Ovary (tissue), 9 donors: Measurements from ENCODE around the gene CCAR1. TPM values are rescaled to one million over a fixed set of nuclear protein-coding genes. Genes with fewer than 3 reads are reported as not detected.
"Not testable (repeated sequence)": the region's sequence is repeated elsewhere in the genome, so short reads cannot be mapped to it uniquely, and the experiment has no call there.

Experiments used
- DNase-seq, 5 donors: peaks; one replicate each; pipeline ENCODE4 v3.0.0-alpha.2; 2019 to 2020
- H3K27ac ChIP-seq, 2 donors: fragments of 200-600 bp; one replicate each; pipeline versions ENCODE4 v1.5.1 to v1.8.0; 2019 to 2022
- H3K27me3 ChIP-seq: fragments of 200-600 bp; one replicate; pipeline ENCODE4 v1.8.0; 2022
- H3K36me3 ChIP-seq: fragments of 200-600 bp; sonication (generic); one replicate; pipeline ENCODE4 v1.5.1; 2019
- H3K4me1 ChIP-seq: one replicate; pipeline ENCODE4 v1.8.1; 2013; ENCODE audit warnings: mild to moderate bottlenecking, moderate library complexity; ENCODE audit not compliant: insufficient read depth
- H3K4me3 ChIP-seq: fragments of 200-600 bp; sonication (generic); one replicate; pipeline ENCODE4 v1.5.1; 2017
- H3K9me3 ChIP-seq, 2 donors: fragments of 200-600 bp in 1 of 2; sonication (generic) in 1 of 2; one replicate each; pipeline versions ENCODE4 v1.5.1 to v1.8.1; 2013 to 2019; ENCODE audit warnings: mild to moderate bottlenecking in 1 of 2, moderate library complexity in 1 of 2
- CTCF ChIP-seq, 3 donors: fragments of 450-650 bp in 2 of 3; fragments of 200-600 bp in 1 of 3; IDR thresholded peaks; one replicate each; pipeline versions ENCODE4 v1.5.1 to v1.8.0; 2016 to 2022; ENCODE audit warnings: antibody characterized with exemption in 3 of 3, mild to moderate bottlenecking in 1 of 3
- EP300 ChIP-seq: sonication (generic); formaldehyde crosslinking; IDR thresholded peaks from one replicate; pipeline ENCODE4 v1.6.1; 2017; ENCODE audit warnings: antibody characterized with exemption
- POLR2A ChIP-seq: fragments of 450-650 bp; IDR thresholded peaks from one replicate; pipeline ENCODE4 v1.6.1; 2017; ENCODE audit warnings: antibody characterized with exemption, mild to moderate bottlenecking, moderate library complexity
- WGBS, 3 donors: extraction: QIAGEN DNeasy Blood & Tissue Kit in 1 of 3; methylation state at CpG; one replicate each; pipeline versions ENCODE4 v1.1.5 to v1.1.7; 2013 to 2017; 5-methylcytosine and 5-hydroxymethylcytosine counted together
- intact Hi-C, 4 donors: fragments of 100-400 bp; cut with DNase I; formaldehyde crosslinking; loops; one replicate each; pipeline versions ENCODE4 v1.11.0 to v1.15.1; 2022 to 2023
- polyA plus RNA-seq, 2 donors: library from polyadenylated mRNA; stranded (reverse); fragments of 200-250 nt in 1 of 2; fragments of 350-450 nt in 1 of 2; fragmentation: Illumina TruSeq in 1 of 2; extraction: RNeasy Lipid Tissue Mini Kit (QIAGEN cat#74804) in 1 of 2; gene quantifications; one replicate each; pipeline ENCODE4 v1.2.3, GENCODE V29; 2013 to 2014
- total RNA-seq, 7 donors: library from RNA; depleted of rRNA in 2 of 7; stranded (reverse); fragments of >200 nt in 2 of 7; fragmentation: NEBNext Ultra II Directional in 3 of 7; extraction: Animal tissue kit (Norgen Biotek cat#: 25700) in 3 of 7; gene quantifications; one replicate each; pipeline versions ENCODE4 v1.1.0 to v1.2.4, GENCODE V29; 2016 to 2023
- donor health status: DM: no; HTN: no; CAD: no; lungs with moderate emphysema.
- donor health status: DM: no; HTN: no; CAD: no.
- donor health status: Bipolar disorder and iron deficiency.
- donor health status: DM: yes; HTN: yes; CAD: no.
- donor health status: DM: no; HTN: no; CAD: no.
- donor health status: DM: yes; HTN: yes; CAD: no.

The CCAR1 gene
- total and polyA plus RNA-seq, 9 donors, result 22.0 to 65.4 (median 50.9) TPM

- no peaks in the 10 kb centered on the region for H3K36me3 ChIP-seq
- no peaks in the 10 kb centered on the region for H3K9me3 ChIP-seq
- no peak overlapping the region for H3K4me3 ChIP-seq
- no peaks in the 10 kb centered on the region for H3K4me1 ChIP-seq
- 73 to 83% (median 74%) methylated on average over 6 of the region's 6 CpGs for WGBS, 3 donors
- no peak overlapping the region for H3K27ac ChIP-seq
- intact Hi-C loops, result no loop called here
- TF ChIP-seq EP300 (no peak), CTCF (IDR thresholded peaks at IDR 0.05) (no peak), POLR2A (no peak)
- H3K27me3 ChIP-seq, result no peaks in the 10 kb centered on the region
- DNase-seq, result no peak
Observed at GRCh38 chr10:68735119-68735518, 14.1 kb downstream of the CCAR1 start.

GRCh38 chr10:68735739-68736138, 14.7 kb downstream of the CCAR1 start:
- H3K27ac ChIP-seq, intact Hi-C loops, H3K4me1 ChIP-seq, H3K27me3 ChIP-seq, H3K36me3 ChIP-seq, H3K9me3 ChIP-seq, DNase-seq, H3K4me3 ChIP-seq: not testable (repeated sequence)
- WGBS, 3 donors, result 81 to 95% (median 93%) methylated on average over 6 to 7 of the region's 7 CpGs

- H3K4me3 ChIP-seq, H3K9me3 ChIP-seq, intact Hi-C loops, H3K27ac ChIP-seq, DNase-seq, H3K27me3 ChIP-seq, H3K36me3 ChIP-seq, H3K4me1 ChIP-seq: not testable (repeated sequence)
- WGBS, 3 donors, result 94 to 98% (median 95%) methylated on average over 5 of the region's 5 CpGs
Observed at GRCh38 chr10:68740676-68741075, 19.6 kb downstream of the CCAR1 start.

GRCh38 chr10:68742397-68742796, 21.4 kb downstream of the CCAR1 start:
- no peak overlapping the region for H3K27ac ChIP-seq
- no peaks in the 10 kb centered on the region for H3K9me3 ChIP-seq
- 78 to 80% (median 79%) methylated on average over 6 of the region's 6 CpGs for WGBS, 3 donors
- no peaks in the 10 kb centered on the region for H3K27me3 ChIP-seq
- no peak for TF ChIP-seq EP300
- TF ChIP-seq POLR2A, result no peak
- TF ChIP-seq CTCF (IDR thresholded peaks at IDR 0.05), result no peak
- no peak overlapping the region for H3K4me3 ChIP-seq
- no peak for DNase-seq
- H3K4me1 ChIP-seq, result no peaks in the 10 kb centered on the region
- H3K36me3 ChIP-seq, result no peaks in the 10 kb centered on the region
- intact Hi-C loops, result no loop called here

GRCh38 chr10:68752711-68753350, 31.8 kb downstream of the CCAR1 start:
- 75 to 83% (median 78%) methylated on average over 2 of the region's 2 CpGs for WGBS, 3 donors
- TF ChIP-seq EP300 (no peak), POLR2A (no peak)
- no peaks in the 10 kb centered on the region for H3K36me3 ChIP-seq
- no peaks in the 10 kb centered on the region for H3K9me3 ChIP-seq
- H3K27ac ChIP-seq, result no peak overlapping the region
- intact Hi-C loops, result no loop called here
- no peaks in the 10 kb centered on the region for H3K27me3 ChIP-seq
- no peak for DNase-seq
- no peak overlapping the region for H3K4me3 ChIP-seq
- H3K4me1 ChIP-seq, result no peaks in the 10 kb centered on the region

GRCh38 chr10:68756246-68756645, 35.2 kb downstream of the CCAR1 start:
- no peaks in the 10 kb centered on the region for H3K4me1 ChIP-seq
- no peaks in the 10 kb centered on the region for H3K9me3 ChIP-seq
- no peak overlapping the region for H3K4me3 ChIP-seq
- no peak for DNase-seq
- H3K27me3 ChIP-seq, result no peaks in the 10 kb centered on the region
- TF ChIP-seq POLR2A, result no peak
- TF ChIP-seq EP300, result no peak
- no peak for TF ChIP-seq CTCF (IDR thresholded peaks at IDR 0.05)
- no peak overlapping the region for H3K27ac ChIP-seq
- whole genome bisulfite sequencing, 3 donors, result 81 to 91% (median 91%) methylated on average over 12 of the region's 12 CpGs
- intact Hi-C loops, result no loop called here
- no peaks in the 10 kb centered on the region for H3K36me3 ChIP-seq
